Common myeloid progenitor, CD34-positive (primary cell): ENCODE results near the gene RFESD.

ENCODE experiments used
- CTCF ChIA-PET: fragments of 350-600 bp; sonication (Branson Sonifier 250); formaldehyde crosslinking; loops from one replicate; lab custom pipeline; 2021; ENCODE audit warnings: antibody characterized with exemption; lab: Charles Lee
- POLR2A ChIA-PET: fragments of 350-600 bp; sonication (Branson Sonifier 250); formaldehyde crosslinking; loops from one replicate; lab custom pipeline; 2021; ENCODE audit warnings: antibody characterized with exemption; lab: Charles Lee
- DNase-seq, 3 donors: peaks; one replicate each; pipeline versions ENCODE4 v3.0.0 to v3.0.0-alpha.2; 2013
- H3K27ac ChIP-seq, 2 experiments: 1 replicate in 1 of 2; 2 replicates in 1 of 2; pipeline ENCODE4 v1.7.0; 2013; ENCODE audit warnings: inconsistent platforms in 2 of 2, low read length in 2 of 2, mild to moderate bottlenecking in 2 of 2, low read depth in 1 of 2, moderate library complexity in 1 of 2; ENCODE audit not compliant: severe bottlenecking in 2 of 2, insufficient read depth in 1 of 2, poor library complexity in 1 of 2
- H3K27me3 ChIP-seq, 5 experiments: replicated peaks in 2 of 5; 1 replicate in 3 of 5; 2 replicates in 2 of 5; pipeline versions ENCODE4 v1.6.1 to v1.7.0; 2013; ENCODE audit warnings: low read length in 4 of 5, mild to moderate bottlenecking in 2 of 5, moderate library complexity in 2 of 5, inconsistent platforms in 1 of 5; ENCODE audit not compliant: insufficient read depth in 5 of 5, control insufficient read depth in 4 of 5
- H3K36me3 ChIP-seq, 4 experiments: 1 replicate in 2 of 4; 2 replicates in 2 of 4; pipeline versions ENCODE4 v1.6.1 to v1.7.0; 2013; ENCODE audit warnings: low read length in 3 of 4, control low read depth in 1 of 4, mild to moderate bottlenecking in 1 of 4; ENCODE audit not compliant: control insufficient read depth in 4 of 4, insufficient read depth in 4 of 4
- H3K4me1 ChIP-seq, 4 experiments: 1 replicate in 3 of 4; 2 replicates in 1 of 4; pipeline versions ENCODE4 v1.6.1 to v1.7.1; 2013; ENCODE audit warnings: low read length in 3 of 4, mild to moderate bottlenecking in 3 of 4, control low read depth in 1 of 4, inconsistent platforms in 1 of 4, moderate library complexity in 1 of 4; ENCODE audit not compliant: control insufficient read depth in 4 of 4, insufficient read depth in 4 of 4; ENCODE audit errors: control extremely low read depth in 1 of 4
- H3K4me3 ChIP-seq, 7 experiments: 1 replicate in 4 of 7; 2 replicates in 3 of 7; pipeline versions ENCODE4 v1.5.1 to v1.7.0; 2013; ENCODE audit warnings: mild to moderate bottlenecking in 7 of 7, low read length in 6 of 7, moderate library complexity in 6 of 7, inconsistent platforms in 2 of 7, low read depth in 2 of 7, control low read depth in 1 of 7; ENCODE audit not compliant: insufficient read depth in 4 of 7, control insufficient read depth in 1 of 7; ENCODE audit errors: extremely low read depth in 1 of 7
- H3K9me3 ChIP-seq, 5 experiments: 1 replicate in 4 of 5; 2 replicates in 1 of 5; pipeline versions ENCODE4 v1.6.1 to v1.7.1; 2013; ENCODE audit warnings: low read length in 4 of 5, mild to moderate bottlenecking in 2 of 5, inconsistent platforms in 1 of 5, low read depth in 1 of 5, moderate library complexity in 1 of 5; ENCODE audit not compliant: control insufficient read depth in 4 of 5, insufficient read depth in 2 of 5; ENCODE audit errors: control extremely low read depth in 1 of 5
- WGBS: methylation state at CpG from one replicate; pipeline ENCODE4 v1.1.5; 2013; ENCODE audit not compliant: insufficient coverage; 5-methylcytosine and 5-hydroxymethylcytosine counted together

Gene RFESD

DNA sequence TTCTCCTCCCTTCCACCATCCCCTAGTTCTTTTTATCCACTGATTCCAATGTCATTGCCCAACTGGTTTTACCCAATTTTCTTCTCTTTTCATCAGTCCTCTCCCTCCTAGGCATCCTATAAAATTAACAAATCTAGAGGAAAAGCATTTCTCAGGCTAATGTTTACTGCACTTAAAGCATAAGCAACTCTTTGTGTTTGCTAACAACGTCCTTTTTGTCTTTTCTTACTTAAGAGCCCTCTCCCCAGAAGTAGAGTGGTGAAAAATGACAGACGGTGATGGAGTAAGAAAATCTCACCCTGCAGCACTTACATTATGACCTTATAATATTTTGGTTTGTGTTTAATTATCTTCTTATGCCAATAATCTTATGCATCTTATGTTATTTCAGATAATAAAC, 37.8 kb downstream of the RFESD start:
- Histone ChIP-seq H3K9me3 (no peaks in the 10 kb centered on the region), H3K36me3 (no peaks in the 10 kb centered on the region), H3K27ac (no peak overlapping the region), H3K4me3 (no peak overlapping the region), H3K4me1 (no peaks in the 10 kb centered on the region), H3K27me3 (no peaks in the 10 kb centered on the region)
- WGBS, result no CpG with 5 or more reads among the region's 2 CpGs
- DNase-seq, result no peak
- CTCF ChIA-PET, result interaction anchor here (1.5 kb wide), 1 partner anchor 20 kb away, joined by 3 read pairs; no protein-coding TSS in a partner anchor
- POLR2A ChIA-PET, result no interaction called here

- WGBS, result 100% methylated on average over 1 of the region's 2 CpGs
- no peak overlapping the region for H3K27ac ChIP-seq
- H3K9me3 ChIP-seq, result peaks cover 0 to 1% (median 0%) of the 10 kb centered on the region in 5 experiments
- CTCF ChIA-PET, result interaction anchor here (1.5 kb wide), 1 partner anchor 157 kb away, joined by 3 read pairs; no protein-coding TSS in a partner anchor
- H3K4me1 ChIP-seq, result no peaks in the 10 kb centered on the region
- DNase-seq, result no peak
- H3K27me3 ChIP-seq, result no peaks in the 10 kb centered on the region
- H3K4me3 ChIP-seq, result no peak overlapping the region
- no peaks in the 10 kb centered on the region for H3K36me3 ChIP-seq
- POLR2A ChIA-PET, result no interaction called here
Observed at GRCh38 chr5:95686651-95687050, 40.1 kb downstream of the RFESD start.

- no peak overlapping the region for H3K4me3 ChIP-seq
- H3K27ac ChIP-seq, result no peak overlapping the region
- no peaks in the 10 kb centered on the region for H3K36me3 ChIP-seq
- POLR2A ChIA-PET, result no interaction called here
- no peaks in the 10 kb centered on the region for H3K4me1 ChIP-seq
- WGBS, result no CpG with 5 or more reads among the region's 1 CpG
- CTCF ChIA-PET, result no interaction called here
- peaks cover 0 to 1% (median 0%) of the 10 kb centered on the region in 5 experiments for H3K9me3 ChIP-seq
- DNase-seq, result no peak
- H3K27me3 ChIP-seq, result no peaks in the 10 kb centered on the region
Observed at GRCh38 chr5:95689680-95690079, 43.1 kb downstream of the RFESD start.

DNA sequence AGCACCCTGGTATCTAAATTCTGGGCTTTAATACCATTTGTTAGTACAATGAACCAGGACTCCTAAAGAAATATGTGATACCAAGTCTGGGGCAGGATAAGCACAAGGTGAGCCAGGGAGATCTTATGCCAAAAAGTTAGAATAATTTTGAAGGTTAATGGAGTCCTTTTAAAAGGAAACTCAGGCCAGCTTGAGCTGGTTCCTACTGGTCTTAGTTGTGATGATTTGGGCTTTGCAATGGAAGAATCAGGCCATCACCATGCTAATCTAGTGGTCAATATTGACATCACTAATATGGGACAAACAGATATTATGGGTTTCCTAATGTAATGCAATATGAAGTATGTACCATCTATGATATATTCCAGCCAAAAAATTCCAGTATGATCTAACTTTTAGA, 43.8 kb downstream of the RFESD start:
- POLR2A ChIA-PET, result no interaction called here
- no peak for DNase-seq
- Histone ChIP-seq H3K4me1 (no peaks in the 10 kb centered on the region), H3K27ac (no peak overlapping the region), H3K4me3 (no peak overlapping the region), H3K27me3 (no peaks in the 10 kb centered on the region), H3K9me3 (peaks cover 0 to 1% (median 0%) of the 10 kb centered on the region in 5 experiments), H3K36me3 (no peaks in the 10 kb centered on the region)
- CTCF ChIA-PET, result no interaction called here

GRCh38 chr5:95697781-95698681, 51.5 kb downstream of the RFESD start:
- H3K36me3 ChIP-seq, result no peaks in the 10 kb centered on the region
- ChIA-PET CTCF (interaction anchor here (0.6 to 1.3 kb wide), 6 partner anchors 9 to 86 kb away, joined by 3 to 6 read pairs (median 3); no protein-coding TSS in a partner anchor), POLR2A (interaction anchor here (0.6 to 0.8 kb wide), 2 partner anchors 26 to 77 kb away, joined by 3 read pairs; no protein-coding TSS in a partner anchor)
- H3K4me1 ChIP-seq, result no peaks in the 10 kb centered on the region
- no peaks in the 10 kb centered on the region for H3K9me3 ChIP-seq
- H3K27ac ChIP-seq, result no peak overlapping the region
- H3K27me3 ChIP-seq, result no peaks in the 10 kb centered on the region
- WGBS, result 84% methylated on average over 5 of the region's 7 CpGs
- no peak overlapping the region for H3K4me3 ChIP-seq
- no peak for DNase-seq

GRCh38 chr5:95699337-95699736, 52.8 kb downstream of the RFESD start:
- 100% methylated on average over 1 of the region's 1 CpG for WGBS
- Histone ChIP-seq H3K27ac (no peak overlapping the region), H3K4me1 (no peaks in the 10 kb centered on the region), H3K27me3 (no peaks in the 10 kb centered on the region), H3K36me3 (no peaks in the 10 kb centered on the region), H3K9me3 (no peaks in the 10 kb centered on the region), H3K4me3 (no peak overlapping the region)
- ChIA-PET POLR2A (no interaction called here), CTCF (no interaction called here)
- no peak for DNase-seq

DNA sequence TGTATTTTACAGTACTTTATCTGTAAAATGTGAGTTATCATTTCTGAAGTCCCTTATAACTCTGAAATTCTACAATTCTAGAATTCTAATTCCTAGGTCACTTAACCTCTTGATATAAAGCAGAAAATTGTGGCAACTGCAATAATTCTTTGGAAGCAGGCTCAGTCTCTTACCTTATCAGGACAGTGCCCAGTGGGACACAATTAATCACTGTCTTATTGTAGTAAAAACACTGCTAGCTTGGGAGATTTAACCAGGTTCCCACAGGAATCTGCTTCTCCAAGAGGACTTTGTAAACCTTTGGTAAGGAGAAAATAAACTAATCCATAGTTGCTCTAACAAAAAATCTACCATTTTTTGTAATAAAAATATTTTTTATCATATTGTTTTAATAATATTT, 54.5 kb downstream of the RFESD start:
- H3K4me3 ChIP-seq, result no peak overlapping the region

More for the DNA sequence above, 54.5 kb downstream of the RFESD start:
- DNase-seq, result no peak
- ChIA-PET CTCF (no interaction called here), POLR2A (no interaction called here)
- H3K4me1 ChIP-seq, result no peaks in the 10 kb centered on the region
- H3K27me3 ChIP-seq, result no peaks in the 10 kb centered on the region
- no peaks in the 10 kb centered on the region for H3K36me3 ChIP-seq
- H3K27ac ChIP-seq, result no peak overlapping the region
- no peaks in the 10 kb centered on the region for H3K9me3 ChIP-seq
